GM19438 (cell line): ENCODE results near the gene TBXA2R.

Experiments used
- ATAC-seq: cut with Tn5 transposase; IDR thresholded peaks from one replicate; pipeline ENCODE4 v1.9.1; 2021; ENCODE audit warnings: low read depth; ENCODE audit not compliant: unreplicated experiment

The TBXA2R gene

GRCh38 chr19:3563709-3564524 lies 42.8 kb downstream of the TBXA2R start:
- no peak for ATAC-seq

DNA sequence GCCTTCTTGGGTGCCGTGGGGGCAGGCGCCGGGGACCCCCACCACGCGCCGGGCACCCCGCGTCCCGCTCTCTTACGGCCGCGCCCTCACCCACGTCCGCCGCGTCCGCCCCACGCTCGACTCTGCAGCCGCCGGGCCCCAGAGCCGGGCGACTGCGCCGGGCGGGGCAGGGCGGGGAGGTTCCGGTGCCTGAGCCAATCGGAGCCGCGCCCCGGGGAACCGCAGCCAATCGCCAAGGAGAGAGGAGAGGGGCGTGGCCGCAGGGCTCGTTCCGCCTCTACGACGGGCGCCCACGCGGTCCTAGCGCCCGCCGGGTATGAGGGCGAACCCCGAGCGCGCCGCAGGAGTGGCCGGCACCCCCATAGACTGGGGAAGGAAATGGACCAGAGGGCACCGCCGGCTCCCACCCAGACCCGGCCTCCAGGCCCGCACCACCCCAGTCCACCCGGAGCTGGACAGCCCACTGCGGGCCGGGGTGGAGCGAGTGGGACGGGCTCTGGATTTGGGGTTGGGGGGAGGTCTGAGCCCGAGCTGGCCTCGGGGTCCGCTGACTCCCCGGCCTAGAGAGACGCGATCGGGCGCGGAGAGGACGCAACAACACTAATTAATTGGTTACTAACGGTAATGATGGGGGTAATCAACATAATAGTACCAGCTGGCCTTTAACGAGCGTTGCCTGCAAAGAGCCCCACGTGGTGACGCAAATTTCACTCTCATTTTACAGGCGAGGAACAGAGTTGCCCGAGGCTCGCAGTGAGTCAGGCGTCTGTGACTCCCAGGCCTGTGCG lies 49.0 kb downstream of the TBXA2R start, which contains the start of gene MFSD12:
Gene MFSD12, minus strand, starts transcription at position 126 of the 788 bp plus-strand sequence. CDS start 183 bp downstream, outside the sequence.
- peak; percentile 73 for ATAC-seq

GRCh38 chr19:3556978-3557460 lies 49.7 kb downstream of the TBXA2R start:
- ATAC-seq: peak; percentile 11

DNA sequence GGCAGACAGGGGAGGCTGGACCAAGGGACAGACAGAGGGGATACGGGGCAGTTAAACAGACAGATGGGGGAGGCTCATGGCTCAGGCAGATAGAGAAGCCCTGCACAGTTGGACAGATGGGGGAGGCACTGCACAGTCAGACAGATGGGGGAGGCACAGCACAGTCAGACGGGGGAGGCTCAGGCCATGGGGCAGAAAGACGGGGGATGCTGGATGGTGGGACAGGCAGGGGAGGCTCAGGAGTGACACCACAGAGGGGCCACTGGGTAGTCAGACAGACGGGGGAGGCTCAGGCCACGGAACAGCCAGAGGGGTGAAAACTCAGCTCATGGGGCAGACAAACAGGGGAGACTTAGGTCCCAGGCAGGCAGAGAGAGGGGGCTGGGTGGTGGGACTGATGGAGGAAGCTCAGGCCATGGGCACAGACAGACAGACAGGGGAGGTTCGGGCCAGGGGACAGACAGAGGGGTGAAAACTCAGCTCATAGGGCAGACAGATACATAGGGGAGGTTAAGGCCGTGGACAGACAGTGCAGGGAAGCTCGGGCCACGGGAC lies 50.2 kb downstream of the TBXA2R start:
- ATAC-seq: no peak

- ATAC-seq: no peak
These were observed 50.8 kb downstream of the TBXA2R start for GRCh38 chr19:3555653-3556422.

GRCh38 chr19:3554254-3555083 lies 52.2 kb downstream of the TBXA2R start:
- no peak for ATAC-seq

DNA sequence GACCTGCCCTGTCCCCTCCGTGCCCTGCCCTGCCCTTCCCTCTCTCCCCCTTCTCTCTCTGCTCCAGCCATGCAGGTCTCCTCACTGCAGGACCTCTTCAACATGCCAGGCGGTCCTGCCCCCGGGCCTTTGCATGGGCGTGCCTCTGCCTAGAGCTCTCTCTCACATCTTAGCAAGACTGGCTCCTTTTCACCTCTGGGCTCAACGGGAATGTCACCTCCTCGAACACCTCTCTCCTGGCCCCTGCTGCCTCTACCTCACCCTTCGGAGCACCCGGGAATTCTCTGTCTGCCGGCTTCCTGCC lies 54.9 kb downstream of the TBXA2R start:
- no peak for ATAC-seq

DNA sequence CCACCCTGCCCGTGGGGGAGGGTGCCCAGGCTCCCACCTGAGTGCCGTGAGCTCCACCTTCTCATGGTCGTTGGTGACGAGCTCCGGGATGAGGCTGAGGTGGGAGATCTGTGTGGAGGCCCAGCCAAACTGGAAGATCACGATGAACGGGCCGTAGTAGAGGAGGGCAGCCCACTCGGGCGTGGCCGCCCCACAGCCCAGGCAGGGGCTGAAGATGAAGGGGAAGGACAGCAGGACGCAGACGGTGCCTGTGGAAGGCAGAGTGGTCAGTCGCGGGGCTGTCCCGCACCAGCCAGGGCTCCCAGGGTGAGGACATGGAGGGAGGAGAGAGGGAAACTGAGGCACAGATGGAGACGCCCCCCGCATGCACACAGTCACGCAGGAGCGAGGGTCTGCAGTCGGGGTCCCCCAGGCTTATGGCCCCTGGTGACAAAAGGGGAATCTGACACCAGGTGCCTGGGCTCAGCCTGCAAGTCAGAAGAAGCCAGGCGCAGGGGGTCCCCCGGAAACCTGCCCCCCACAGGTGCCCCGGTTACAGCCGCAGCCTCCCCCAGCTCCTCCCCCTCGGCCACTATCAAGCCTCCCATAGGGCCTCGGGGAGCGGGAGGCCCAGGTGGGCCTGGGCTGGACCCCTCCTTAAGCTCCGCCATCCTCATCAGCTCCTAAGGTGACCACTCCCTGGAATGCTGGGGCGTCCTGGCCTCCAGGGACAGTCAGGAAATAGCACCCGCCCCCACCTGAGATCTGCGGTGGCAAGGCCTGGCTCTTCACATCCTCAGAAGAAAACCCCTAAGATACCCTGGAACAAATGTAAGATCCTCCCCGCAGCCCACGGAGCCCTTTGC lies 55.5 kb downstream of the TBXA2R start:
- no peak for ATAC-seq

DNA sequence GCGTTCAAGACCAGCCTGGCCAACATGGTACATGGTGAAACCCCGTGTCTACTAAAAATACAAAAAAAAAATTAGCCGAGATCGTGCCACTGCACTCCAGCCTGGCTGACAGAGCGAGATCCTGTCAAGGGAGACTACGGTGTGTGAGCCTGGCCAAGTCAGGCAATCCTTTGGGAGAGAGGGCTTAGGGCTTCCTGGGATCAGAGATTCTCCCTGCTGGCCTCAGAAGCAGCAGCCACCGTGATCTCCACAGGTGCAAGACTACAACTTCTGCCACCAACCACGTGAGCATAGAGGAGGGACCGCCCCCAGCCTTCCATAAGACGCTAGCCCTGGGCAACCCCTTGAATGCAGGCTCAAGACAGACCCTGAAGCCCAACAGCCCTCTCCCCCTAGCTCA lies 56.9 kb downstream of the TBXA2R start:
- no peak for ATAC-seq

DNA sequence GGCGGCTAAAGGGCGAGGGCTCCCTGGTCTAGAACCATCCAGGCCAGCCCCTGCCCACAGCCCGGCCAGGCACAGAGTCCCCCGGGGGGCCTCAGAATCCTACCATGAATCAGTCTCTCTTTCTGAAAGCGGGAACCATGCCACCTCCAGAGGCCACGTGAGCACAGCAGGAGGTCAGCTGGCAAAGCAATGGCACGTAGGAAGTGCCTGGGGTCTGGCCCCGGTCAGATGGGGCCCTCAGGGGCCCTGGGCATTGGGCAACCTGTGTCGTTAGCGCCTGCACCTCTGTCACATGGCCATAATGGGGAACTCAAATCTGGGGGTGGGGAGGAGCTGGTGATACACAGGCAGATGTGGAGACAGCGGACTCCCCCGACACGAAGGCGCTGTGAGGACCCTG lies 58.1 kb downstream of the TBXA2R start:
- ATAC-seq: no peak

GRCh38 chr19:3547767-3548282 lies 58.9 kb downstream of the TBXA2R start:
- ATAC-seq: no peak

- ATAC-seq: no peak
These were observed 59.4 kb downstream of the TBXA2R start for GRCh38 chr19:3547301-3547731.

- no peak for ATAC-seq
These were observed 60.6 kb downstream of the TBXA2R start for GRCh38 chr19:3546119-3546518.

GRCh38 chr19:3545669-3546034 lies 61.0 kb downstream of the TBXA2R start:
- no peak for ATAC-seq

DNA sequence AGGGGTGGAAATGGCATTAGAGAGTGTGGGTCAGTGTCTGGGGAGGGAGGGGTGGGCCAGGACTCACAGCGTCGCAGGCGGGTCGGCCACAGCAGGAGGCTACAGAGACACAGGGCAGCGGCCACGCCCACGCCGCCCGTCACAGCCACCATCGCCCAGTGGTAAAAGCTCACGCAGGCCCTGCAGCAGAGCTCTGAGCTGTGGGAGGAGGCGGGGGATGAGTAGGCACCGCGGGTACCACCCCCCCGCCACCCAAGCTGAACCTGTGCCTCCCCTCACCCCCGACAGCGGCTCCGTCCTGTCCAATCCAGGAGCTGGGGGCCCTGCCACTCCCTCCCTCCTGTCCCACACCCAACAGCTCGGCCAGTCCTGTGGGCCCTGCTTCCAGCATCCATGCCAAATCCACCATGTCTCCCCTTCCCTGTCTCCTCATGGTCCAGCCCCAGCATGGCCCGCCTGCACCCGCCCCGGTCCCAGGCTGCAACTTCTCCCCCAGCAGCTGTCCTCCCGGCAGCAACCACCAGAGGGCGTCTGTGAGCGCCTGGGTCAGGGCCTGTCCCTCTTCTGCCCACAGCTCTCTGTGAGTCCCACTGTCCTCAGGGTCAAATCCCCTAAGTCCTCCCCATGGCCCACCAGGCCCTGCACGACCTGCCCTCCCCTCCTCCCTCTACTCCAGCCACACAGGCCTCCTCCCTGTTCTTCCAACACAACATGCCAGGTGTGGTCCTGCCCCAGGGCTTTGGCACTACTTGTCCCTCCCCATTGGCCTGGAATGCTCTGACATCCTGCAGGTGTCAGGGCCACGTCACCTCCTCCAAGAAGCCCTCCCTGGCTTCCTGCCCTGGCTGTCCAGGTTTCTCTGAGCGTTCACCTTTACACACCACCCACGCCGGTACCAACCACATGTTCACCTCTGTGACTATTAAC lies 61.7 kb downstream of the TBXA2R start:
- ATAC-seq: no peak
